Transverse colon (tissue), 4 donors: ENCODE data around the gene PRKCE. TPM values are rescaled to one million over a fixed set of nuclear protein-coding genes. Genes with fewer than 3 reads are reported as not detected.

ENCODE experiments used
- DNase-seq: peaks from one replicate; pipeline ENCODE4 v3.0.0-alpha.2; 2019
- H3K27ac ChIP-seq, 4 donors: fragments of 200-600 bp; sonication (generic); 2 replicates each; pipeline ENCODE4 v1.5.1; 2016 to 2018; ENCODE audit warnings: inconsistent platforms in 4 of 4
- H3K27me3 ChIP-seq: fragments of 200-600 bp; sonication (generic); 2 replicates; pipeline ENCODE4 v1.5.1; 2017; ENCODE audit warnings: inconsistent platforms
- H3K36me3 ChIP-seq, 4 donors: fragments of 200-600 bp; sonication (generic); 2 replicates each; pipeline ENCODE4 v1.5.1; 2017 to 2019; ENCODE audit warnings: inconsistent platforms in 4 of 4
- H3K4me1 ChIP-seq, 4 donors: fragments of 200-600 bp; sonication (generic); 2 replicates each; pipeline ENCODE4 v1.5.1; 2017 to 2020; ENCODE audit warnings: inconsistent platforms in 4 of 4
- H3K4me3 ChIP-seq, 4 donors: fragments of 200-600 bp; sonication (generic); 1 replicate in 1 of 4; 2 replicates in 3 of 4; pipeline versions ENCODE4 v1.5.1 to v1.6.1; 2017 to 2019; ENCODE audit warnings: inconsistent platforms in 4 of 4
- H3K9me3 ChIP-seq, 2 donors: fragments of 200-600 bp; sonication (generic); 2 replicates each; pipeline ENCODE4 v1.5.1; 2017 to 2019; ENCODE audit warnings: inconsistent platforms in 2 of 2
- EP300 ChIP-seq: sonication (generic); formaldehyde crosslinking; IDR thresholded peaks from one replicate; pipeline ENCODE4 v1.6.1; 2017; ENCODE audit warnings: antibody characterized with exemption, low read depth
- POLR2A ChIP-seq: fragments of 450-650 bp; IDR thresholded peaks from one replicate; pipeline ENCODE4 v1.6.1; 2016; ENCODE audit warnings: antibody characterized with exemption, mild to moderate bottlenecking, moderate library complexity
- POLR2AphosphoS5 ChIP-seq, 3 donors: sonication (generic); formaldehyde crosslinking; IDR thresholded peaks; one replicate each; pipeline ENCODE4 v1.6.1; 2016; ENCODE audit warnings: antibody characterized with exemption in 3 of 3
- WGBS, 2 donors: methylation state at CpG; one replicate each; pipeline ENCODE4 v1.1.5; 2018; ENCODE audit warnings: low coverage in 1 of 2; 5-methylcytosine and 5-hydroxymethylcytosine counted together
- in situ Hi-C, 4 donors: fragments of 200-750 bp; cut with MboI; loops; one replicate each; pipeline versions ENCODE4 v1.15.0 to v1.15.1; 2017; ENCODE audit warnings: low sequenced_read_pairs in 3 of 4, low pct_ligation_motif_present in 1 of 4, low pct_unique_long_range_greater_than_20kb in 1 of 4
- intact Hi-C: fragments of 100-400 bp; cut with DNase I; formaldehyde crosslinking; loops from one replicate; pipeline ENCODE4 v1.15.1; 2023; ENCODE audit warnings: low total_unique reads
- total RNA-seq, 4 donors: library from RNA; depleted of rRNA; stranded (reverse); fragments of >200 nt; gene quantifications; one replicate each; pipeline ENCODE4 v1.1.0, GENCODE V29; 2016
- TF ChIP-seq, protein P1 (sequence below), 5 experiments: fragments of 200-600 bp in 3 of 5; fragments of 450-650 bp in 2 of 5; sonication (generic) in 3 of 5; IDR thresholded peaks; 1 replicate in 2 of 5; 2 replicates in 3 of 5; pipeline ENCODE4 v1.5.1; 2016 to 2017; ENCODE audit warnings: antibody characterized with exemption in 5 of 5, inconsistent platforms in 3 of 5, mild to moderate bottlenecking in 2 of 5, moderate library complexity in 1 of 5

The PRKCE gene
- total RNA-seq, 4 donors from 2014 or later, result 8.6 to 20.6 (median 11.3) TPM

DNA sequence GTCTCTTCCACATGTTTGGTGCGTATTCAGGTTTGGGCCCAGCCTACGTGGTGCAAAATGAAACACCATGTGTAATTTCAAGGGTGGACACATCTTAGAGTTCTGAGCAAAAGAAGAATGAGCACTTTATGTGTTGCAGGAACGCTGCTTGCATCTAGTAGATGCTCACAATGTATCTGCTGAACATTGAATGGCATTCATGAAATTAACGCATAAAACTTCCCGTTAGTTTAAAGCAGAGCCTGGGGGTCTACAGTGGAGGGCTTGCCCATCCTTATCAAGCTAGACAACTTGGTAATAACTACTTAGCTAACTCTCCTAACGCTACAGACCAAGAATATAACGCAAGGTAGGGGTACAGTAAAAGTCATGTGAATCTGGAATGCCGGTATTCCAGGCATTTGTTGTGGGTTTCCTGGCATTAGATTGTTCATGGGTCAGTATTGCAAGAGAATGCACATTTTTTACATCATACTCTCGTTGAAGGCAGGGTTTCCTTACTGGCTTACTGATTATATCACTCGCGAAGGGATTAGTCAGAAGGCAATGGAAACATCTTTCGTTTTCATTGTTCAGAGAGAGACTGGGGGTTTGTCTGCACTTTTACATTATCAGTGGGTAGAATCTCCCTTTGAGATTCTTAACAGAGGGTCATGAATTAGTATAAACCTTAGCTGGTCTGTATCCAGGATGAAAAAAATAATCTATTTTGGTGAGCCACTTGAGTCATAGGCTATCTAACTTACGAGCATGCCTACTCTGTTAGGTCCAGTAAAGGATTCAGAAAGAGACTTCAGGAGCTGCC lies 416.2 kb downstream of the PRKCE start:
- TF ChIP-seq EP300 (no peak), POLR2AphosphoS5 (IDR thresholded peaks at IDR 0.05) (peak in 1 of 3 donors; percentile 10)
- Histone ChIP-seq H3K27me3 (no peaks in the 10 kb centered on the region), H3K4me1 (peaks cover 0 to 10% (median 0%) of the 10 kb centered on the region in 4 donors), H3K27ac (no peak overlapping the region), H3K9me3 (no peaks in the 10 kb centered on the region), H3K4me3 (no peak overlapping the region), H3K36me3 (no peaks in the 10 kb centered on the region)
- in situ Hi-C loops (loop anchor here in 2 of 4 donors (25.0 kb wide), 2 partner anchors 220 to 295 kb away; partner anchors contain the start of gene EPAS1 (in 1 of the 2)), intact Hi-C loops (no loop called here)
- WGBS, 2 donors, result 85 to 92% methylated on average over 11 to 13 of the region's 13 CpGs
- DNase-seq, result no peak

DNA sequence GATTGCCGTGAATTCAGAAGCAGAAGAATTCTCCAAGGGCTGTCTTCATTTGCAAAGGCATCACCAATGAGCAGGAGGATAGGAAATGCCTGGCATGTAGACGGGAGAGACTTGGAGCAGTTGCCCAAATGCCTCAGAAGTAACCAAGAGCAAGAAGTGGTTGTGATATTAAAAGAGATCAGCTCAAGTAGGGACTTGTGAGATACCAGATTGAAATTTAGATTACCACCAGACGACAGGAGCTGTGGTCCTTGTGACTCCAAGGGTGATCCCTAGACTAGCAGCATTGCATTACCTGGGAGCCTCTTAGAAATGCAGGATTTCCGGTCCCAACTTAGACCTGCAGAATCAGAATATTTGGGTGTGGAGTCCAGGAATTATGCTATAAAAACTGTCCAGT lies 417.2 kb downstream of the PRKCE start:
- TF ChIP-seq POLR2A (no peak), EP300 (no peak), POLR2AphosphoS5 (IDR thresholded peaks at IDR 0.05) (no peak)
- TF ChIP-seq, protein P1, sequence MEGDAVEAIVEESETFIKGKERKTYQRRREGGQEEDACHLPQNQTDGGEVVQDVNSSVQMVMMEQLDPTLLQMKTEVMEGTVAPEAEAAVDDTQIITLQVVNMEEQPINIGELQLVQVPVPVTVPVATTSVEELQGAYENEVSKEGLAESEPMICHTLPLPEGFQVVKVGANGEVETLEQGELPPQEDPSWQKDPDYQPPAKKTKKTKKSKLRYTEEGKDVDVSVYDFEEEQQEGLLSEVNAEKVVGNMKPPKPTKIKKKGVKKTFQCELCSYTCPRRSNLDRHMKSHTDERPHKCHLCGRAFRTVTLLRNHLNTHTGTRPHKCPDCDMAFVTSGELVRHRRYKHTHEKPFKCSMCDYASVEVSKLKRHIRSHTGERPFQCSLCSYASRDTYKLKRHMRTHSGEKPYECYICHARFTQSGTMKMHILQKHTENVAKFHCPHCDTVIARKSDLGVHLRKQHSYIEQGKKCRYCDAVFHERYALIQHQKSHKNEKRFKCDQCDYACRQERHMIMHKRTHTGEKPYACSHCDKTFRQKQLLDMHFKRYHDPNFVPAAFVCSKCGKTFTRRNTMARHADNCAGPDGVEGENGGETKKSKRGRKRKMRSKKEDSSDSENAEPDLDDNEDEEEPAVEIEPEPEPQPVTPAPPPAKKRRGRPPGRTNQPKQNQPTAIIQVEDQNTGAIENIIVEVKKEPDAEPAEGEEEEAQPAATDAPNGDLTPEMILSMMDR (IDR thresholded peaks at IDR 0.05), result no peak

DNA sequence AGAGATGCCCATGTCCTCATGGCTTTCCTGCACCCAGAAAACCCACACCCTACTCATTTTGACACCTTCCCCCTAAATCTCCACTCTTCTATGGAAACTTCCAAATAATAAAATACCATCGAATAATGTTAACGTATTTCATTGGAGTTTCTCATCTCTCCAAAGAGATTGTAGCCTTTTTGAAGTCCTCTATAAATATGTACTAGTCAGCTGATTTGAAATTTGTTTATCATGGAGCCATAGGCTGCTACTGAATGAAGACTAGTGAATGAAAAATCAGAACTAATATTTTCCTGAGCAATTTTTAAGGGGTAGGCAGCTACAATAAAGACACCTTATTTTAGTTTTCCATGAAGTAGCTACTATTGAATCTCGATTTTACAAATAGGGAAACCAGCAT lies 419.6 kb downstream of the PRKCE start:
- Histone ChIP-seq H3K9me3 (no peaks in the 10 kb centered on the region), H3K36me3 (no peaks in the 10 kb centered on the region), H3K27ac (no peak overlapping the region), H3K27me3 (no peaks in the 10 kb centered on the region), H3K4me1 (peaks cover 0 to 10% (median 0%) of the 10 kb centered on the region in 4 donors), H3K4me3 (no peak overlapping the region)
- TF ChIP-seq, protein P1 (IDR thresholded peaks at IDR 0.05), result no peak
- TF ChIP-seq EP300 (no peak), POLR2A (no peak), POLR2AphosphoS5 (IDR thresholded peaks at IDR 0.05) (no peak)
- in situ Hi-C loops, result loop anchor here in 2 of 4 donors (25.0 kb wide), 2 partner anchors 216 to 291 kb away; partner anchors contain the start of gene EPAS1 (in 1 of the 2)
- no peak for DNase-seq
- intact Hi-C loops, result loop anchor here (10.0 kb wide), 1 partner anchor 1026 kb away; no protein-coding TSS in a partner anchor
- WGBS, 2 donors, result 94 to 100% methylated on average over 3 of the region's 3 CpGs

More for the DNA sequence above, 417.2 kb downstream of the PRKCE start:
- Histone ChIP-seq H3K9me3 (no peaks in the 10 kb centered on the region), H3K4me3 (no peak overlapping the region), H3K36me3 (no peaks in the 10 kb centered on the region), H3K4me1 (peaks cover 0 to 10% (median 0%) of the 10 kb centered on the region in 4 donors), H3K27me3 (no peaks in the 10 kb centered on the region), H3K27ac (no peak overlapping the region)
- no peak for DNase-seq
- intact Hi-C loops, result no loop called here
- WGBS, 2 donors, result 92 to 96% methylated on average over 4 of the region's 4 CpGs
- in situ Hi-C loops, result loop anchor here in 2 of 4 donors (25.0 kb wide), 2 partner anchors 219 to 294 kb away; partner anchors contain the start of gene EPAS1 (in 1 of the 2)

DNA sequence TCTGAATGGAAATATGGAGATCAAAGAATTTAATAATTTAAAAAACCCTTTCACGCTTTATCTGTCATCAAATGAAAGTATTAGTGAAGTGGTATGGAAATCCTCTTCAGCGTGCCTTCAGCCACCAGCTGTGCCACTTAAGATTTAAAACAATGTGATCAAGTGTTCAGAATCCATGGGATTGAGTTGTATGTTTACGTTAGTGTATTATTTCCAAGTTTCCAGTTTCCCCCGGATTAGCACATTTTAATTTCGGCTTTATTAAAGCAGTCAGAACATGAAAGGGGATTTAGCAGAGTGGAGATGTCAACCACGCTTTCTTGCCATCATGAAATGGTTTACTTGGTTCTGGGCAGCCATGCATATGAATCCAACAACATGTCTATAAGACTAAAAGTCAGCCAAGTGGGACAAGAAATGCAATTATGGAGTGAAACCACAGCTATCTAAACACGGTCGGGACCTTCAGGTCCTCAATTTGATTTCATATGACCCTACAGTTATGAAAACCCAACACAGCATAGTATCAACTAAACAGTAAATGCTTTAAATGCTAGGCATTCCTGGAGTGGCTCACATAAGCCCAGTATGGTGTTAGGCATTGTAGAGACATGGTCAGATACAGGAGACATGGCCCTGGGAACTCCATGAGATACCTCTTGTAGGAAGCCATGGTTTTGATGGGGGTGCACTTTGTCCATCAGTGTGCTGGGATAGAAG lies 420.8 kb downstream of the PRKCE start:
- intact Hi-C loops (loop anchor here (10.0 kb wide), 1 partner anchor 1027 kb away; no protein-coding TSS in a partner anchor), in situ Hi-C loops (loop anchor here in 2 of 4 donors (25.0 kb wide), 2 partner anchors 215 to 290 kb away; partner anchors contain the start of gene EPAS1 (in 1 of the 2))
- no peak for DNase-seq
- peaks cover 0 to 10% (median 0%) of the 10 kb centered on the region in 4 donors for H3K4me1 ChIP-seq
- TF ChIP-seq EP300 (no peak), POLR2AphosphoS5 (IDR thresholded peaks at IDR 0.05) (no peak)
- TF ChIP-seq, protein P1 (IDR thresholded peaks at IDR 0.05), result no peak
- no peak overlapping the region for H3K27ac ChIP-seq
- WGBS, 2 donors, result 81 to 85% methylated on average over 6 to 8 of the region's 8 CpGs
- H3K9me3 ChIP-seq, result no peaks in the 10 kb centered on the region
- no peaks in the 10 kb centered on the region for H3K27me3 ChIP-seq
- no peaks in the 10 kb centered on the region for H3K36me3 ChIP-seq
- H3K4me3 ChIP-seq, result no peak overlapping the region
